Tibial artery (tissue), 4 donors: ENCODE measurements around the gene ZDHHC9.

ENCODE experiments used
- DNase-seq, 2 donors: peaks; one replicate each; pipeline ENCODE4 v3.0.0-alpha.2; 2019
- H3K27ac ChIP-seq, 2 donors: fragments of 200-600 bp; sonication (generic) in 1 of 2; 1 replicate in 1 of 2; 2 replicates in 1 of 2; pipeline ENCODE4 v1.5.1; 2018 to 2019; ENCODE audit warnings: mild to moderate bottlenecking in 1 of 2
- H3K27me3 ChIP-seq, 2 donors: fragments of 200-600 bp; sonication (generic) in 1 of 2; one replicate each; pipeline versions ENCODE4 v1.5.1 to v1.6.0; 2016 to 2019
- H3K36me3 ChIP-seq, 3 donors: fragments of 200-600 bp; sonication (generic) in 2 of 3; one replicate each; pipeline ENCODE4 v1.5.1; 2016 to 2019; ENCODE audit warnings: mild to moderate bottlenecking in 2 of 3
- H3K4me1 ChIP-seq, 4 donors: fragments of 200-600 bp; sonication (generic) in 2 of 4; 1 replicate in 3 of 4; 2 replicates in 1 of 4; pipeline ENCODE4 v1.5.1; 2016 to 2019
- H3K4me3 ChIP-seq, 2 donors: fragments of 200-600 bp; sonication (generic) in 1 of 2; 1 replicate in 1 of 2; 2 replicates in 1 of 2; pipeline ENCODE4 v1.5.1; 2018 to 2019; ENCODE audit warnings: mild to moderate bottlenecking in 2 of 2
- H3K9me3 ChIP-seq, 3 donors: fragments of 200-600 bp; sonication (generic) in 1 of 3; one replicate each; pipeline ENCODE4 v1.5.1; 2016 to 2019
- intact Hi-C: fragments of 100-400 bp; cut with DNase I; formaldehyde crosslinking; loops from one replicate; pipeline ENCODE4 v1.15.0; 2023; ENCODE audit warnings: low total_unique reads
- TF ChIP-seq, protein P1 (sequence below), 2 experiments: fragments of 200-600 bp in 1 of 2; fragments of 450-650 bp in 1 of 2; IDR thresholded peaks; one replicate each; pipeline ENCODE4 v1.5.1; 2017 to 2019; ENCODE audit warnings: antibody characterized with exemption in 2 of 2, mild to moderate bottlenecking in 1 of 2, moderate library complexity in 1 of 2

Gene ZDHHC9

DNA sequence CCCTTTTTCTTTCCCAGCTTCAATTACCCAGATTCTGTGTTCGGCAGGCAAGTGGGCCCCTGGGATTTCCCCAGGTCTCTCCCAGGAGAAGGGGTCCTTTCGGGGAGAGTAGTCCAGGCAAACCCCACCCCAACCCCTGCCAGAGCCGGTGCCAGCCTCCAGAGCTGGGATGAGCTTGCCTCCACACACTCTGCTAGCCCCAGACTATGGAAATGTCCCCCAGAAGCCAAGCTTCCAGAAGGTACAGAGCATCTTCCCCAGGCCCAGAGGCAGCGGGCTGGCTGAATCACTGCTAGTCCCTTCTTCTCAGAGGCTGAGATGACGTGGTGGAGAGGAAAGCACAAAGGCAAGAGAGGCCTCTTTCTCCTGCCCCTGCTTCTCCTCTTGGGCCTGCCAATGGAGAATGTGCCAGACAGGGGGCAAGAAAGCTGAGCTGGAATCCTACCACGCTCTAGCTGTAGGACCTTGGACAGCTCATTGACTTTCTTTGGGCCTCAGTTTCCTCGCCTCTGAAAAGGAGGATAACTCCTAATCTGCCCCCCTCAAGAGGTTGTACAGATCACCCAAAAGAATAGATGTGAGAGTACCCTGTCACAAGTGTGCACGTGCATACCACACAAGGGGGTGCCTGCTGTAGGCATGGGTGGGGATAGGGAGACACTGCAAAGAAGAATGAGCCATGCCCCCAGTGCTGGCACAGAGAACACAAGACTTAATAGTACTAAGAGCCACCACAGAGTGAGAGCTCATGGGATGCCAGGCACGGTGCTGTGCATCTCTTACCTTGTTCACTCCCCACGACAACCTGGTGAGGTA lies 61.8 kb downstream of the ZDHHC9 start:
- intact Hi-C loops, result no loop called here
- H3K36me3 ChIP-seq, result no peaks in the 10 kb centered on the region
- TF ChIP-seq, protein P1, sequence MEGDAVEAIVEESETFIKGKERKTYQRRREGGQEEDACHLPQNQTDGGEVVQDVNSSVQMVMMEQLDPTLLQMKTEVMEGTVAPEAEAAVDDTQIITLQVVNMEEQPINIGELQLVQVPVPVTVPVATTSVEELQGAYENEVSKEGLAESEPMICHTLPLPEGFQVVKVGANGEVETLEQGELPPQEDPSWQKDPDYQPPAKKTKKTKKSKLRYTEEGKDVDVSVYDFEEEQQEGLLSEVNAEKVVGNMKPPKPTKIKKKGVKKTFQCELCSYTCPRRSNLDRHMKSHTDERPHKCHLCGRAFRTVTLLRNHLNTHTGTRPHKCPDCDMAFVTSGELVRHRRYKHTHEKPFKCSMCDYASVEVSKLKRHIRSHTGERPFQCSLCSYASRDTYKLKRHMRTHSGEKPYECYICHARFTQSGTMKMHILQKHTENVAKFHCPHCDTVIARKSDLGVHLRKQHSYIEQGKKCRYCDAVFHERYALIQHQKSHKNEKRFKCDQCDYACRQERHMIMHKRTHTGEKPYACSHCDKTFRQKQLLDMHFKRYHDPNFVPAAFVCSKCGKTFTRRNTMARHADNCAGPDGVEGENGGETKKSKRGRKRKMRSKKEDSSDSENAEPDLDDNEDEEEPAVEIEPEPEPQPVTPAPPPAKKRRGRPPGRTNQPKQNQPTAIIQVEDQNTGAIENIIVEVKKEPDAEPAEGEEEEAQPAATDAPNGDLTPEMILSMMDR (IDR thresholded peaks at IDR 0.05), result no peak
- no peaks in the 10 kb centered on the region for H3K9me3 ChIP-seq
- H3K4me3 ChIP-seq, result no peak overlapping the region
- H3K27ac ChIP-seq, result no peak overlapping the region
- no peaks in the 10 kb centered on the region for H3K27me3 ChIP-seq
- H3K4me1 ChIP-seq, result no peaks in the 10 kb centered on the region
- DNase-seq, result no peak

- Histone ChIP-seq H3K9me3 (no peaks in the 10 kb centered on the region), H3K4me3 (no peak overlapping the region), H3K4me1 (no peaks in the 10 kb centered on the region), H3K27me3 (no peaks in the 10 kb centered on the region), H3K36me3 (no peaks in the 10 kb centered on the region), H3K27ac (no peak overlapping the region)
- intact Hi-C loops, result no loop called here
- TF ChIP-seq, protein P1 (IDR thresholded peaks at IDR 0.05), result no peak
- DNase-seq, result peak in 1 of 2 donors; percentile 34
Observed at GRCh38 chrX:129781134-129781672, 62.5 kb downstream of the ZDHHC9 start.

- no peaks in the 10 kb centered on the region for H3K4me1 ChIP-seq
- no peaks in the 10 kb centered on the region for H3K36me3 ChIP-seq
- no peaks in the 10 kb centered on the region for H3K9me3 ChIP-seq
- TF ChIP-seq, protein P1 (IDR thresholded peaks at IDR 0.05), result no peak
- H3K4me3 ChIP-seq, result peak overlapping the region in 1 of 2 donors; percentile 10
- H3K27me3 ChIP-seq, result no peaks in the 10 kb centered on the region
- H3K27ac ChIP-seq, result no peak overlapping the region
- DNase-seq, result no peak
- intact Hi-C loops, result no loop called here
Observed at GRCh38 chrX:129780441-129781105, 63.1 kb downstream of the ZDHHC9 start.

- Histone ChIP-seq H3K4me3 (peak within 1 kb of the TSS; percentile 10 to 16), H3K36me3 (no peaks in the 10 kb centered on the region), H3K9me3 (no peaks in the 10 kb centered on the region), H3K4me1 (no peaks in the 10 kb centered on the region), H3K27ac (no peak within 1 kb of the TSS), H3K27me3 (no peaks in the 10 kb centered on the region)
- peak; percentile 55 to 66 for DNase-seq
- TF ChIP-seq, protein P1 (IDR thresholded peaks at IDR 0.05), result no peak
- intact Hi-C loops, result no loop called here
Observed at GRCh38 chrX:129779747-129780146, 63.9 kb downstream of the ZDHHC9 start, which contains the start of gene SASH3. SASH3 (plus strand) TSS chrX:129779949; CDS start chrX:129780098, 149 bp downstream.

- TF ChIP-seq, protein P1 (IDR thresholded peaks at IDR 0.05), result no peak
- no peak for DNase-seq
- Histone ChIP-seq H3K36me3 (no peaks in the 10 kb centered on the region), H3K9me3 (no peaks in the 10 kb centered on the region), H3K27me3 (no peaks in the 10 kb centered on the region), H3K4me1 (no peaks in the 10 kb centered on the region), H3K27ac (no peak overlapping the region), H3K4me3 (no peak overlapping the region)
- intact Hi-C loops, result no loop called here
Observed at GRCh38 chrX:129779086-129779672, 64.5 kb downstream of the ZDHHC9 start.
